CD4-positive, alpha-beta T cell (primary cell): Measurements from ENCODE around the gene OR2B3. TPM values are rescaled to one million over a fixed set of nuclear protein-coding genes. Genes with fewer than 3 reads are reported as not detected.

ENCODE experiments used
- ATAC-seq: fragments of 200-7000 bp; cut with Tn5 transposase; one replicate; pipeline ENCODE4 v1.10.0; 2022; ENCODE audit warnings: mild to moderate bottlenecking; ENCODE audit not compliant: poor library complexity
- CTCF ChIA-PET: fragments of 350-600 bp; sonication (Branson Sonifier 250); formaldehyde crosslinking; loops from one replicate; lab custom pipeline; 2021; ENCODE audit warnings: antibody characterized with exemption, inconsistent platforms; lab: Charles Lee
- POLR2A ChIA-PET: fragments of 350-600 bp; sonication (Branson Sonifier 250); formaldehyde crosslinking; loops from one replicate; lab custom pipeline; 2021; ENCODE audit warnings: antibody characterized with exemption, inconsistent platforms; lab: Charles Lee
- DNase-seq, 14 experiments: peaks; one replicate each; pipeline ENCODE4 v3.0.0-alpha.2; 2013 to 2020; ENCODE audit warnings: mixed read lengths in 2 of 14
- H3K27ac ChIP-seq, 2 donors: one replicate each; pipeline versions ENCODE4 v1.5.1 to v1.7.0; 2013; ENCODE audit warnings: low read length in 2 of 2, low read depth in 1 of 2, mild to moderate bottlenecking in 1 of 2
- H3K27me3 ChIP-seq, 2 experiments: 1 replicate in 1 of 2; 2 replicates in 1 of 2; pipeline versions ENCODE4 v1.6.1 to v1.7.0; 2013; ENCODE audit warnings: low read length in 2 of 2, control low read depth in 1 of 2, mild to moderate bottlenecking in 1 of 2, moderate library complexity in 1 of 2; ENCODE audit not compliant: insufficient read depth in 2 of 2, control insufficient read depth in 1 of 2
- H3K36me3 ChIP-seq: one replicate; pipeline ENCODE4 v1.6.1; 2013; ENCODE audit warnings: low read length, control low read depth; ENCODE audit not compliant: insufficient read depth
- H3K4me1 ChIP-seq: one replicate; pipeline ENCODE4 v1.6.1; 2013; ENCODE audit warnings: low read length, control low read depth; ENCODE audit not compliant: insufficient read depth
- H3K4me3 ChIP-seq: one replicate; pipeline ENCODE4 v1.5.1; 2013; ENCODE audit warnings: mild to moderate bottlenecking, low read length, moderate library complexity
- H3K9me3 ChIP-seq, 2 experiments: 1 replicate in 1 of 2; 2 replicates in 1 of 2; pipeline versions ENCODE4 v1.6.1 to v1.7.0; 2013; ENCODE audit warnings: low read length in 2 of 2, mild to moderate bottlenecking in 2 of 2, control low read depth in 1 of 2, moderate library complexity in 1 of 2; ENCODE audit not compliant: control insufficient read depth in 1 of 2, insufficient read depth in 1 of 2
- H3K27ac Mint-ChIP-seq: one replicate; pipeline ENCODE4 v1.8.0; 2020; ENCODE audit warnings: mixed read lengths
- H3K27me3 Mint-ChIP-seq: one replicate; pipeline ENCODE4 v1.8.0; 2021; ENCODE audit warnings: mixed read lengths
- H3K36me3 Mint-ChIP-seq: one replicate; pipeline ENCODE4 v1.8.0; 2021; ENCODE audit warnings: low read depth, mixed read lengths
- H3K4me1 Mint-ChIP-seq: one replicate; pipeline ENCODE4 v1.8.0; 2021; ENCODE audit warnings: low read depth, mixed read lengths
- H3K4me3 Mint-ChIP-seq: one replicate; pipeline ENCODE4 v1.8.0; 2020; ENCODE audit warnings: mild to moderate bottlenecking, mixed read lengths
- H3K9me3 Mint-ChIP-seq: one replicate; pipeline ENCODE4 v1.8.0; 2020; ENCODE audit warnings: mixed read lengths
- intact Hi-C, 2 experiments: fragments of 100-400 bp; cut with DNase I in 1 of 2; cut with micrococcal nuclease in 1 of 2; formaldehyde crosslinking; loops; one replicate each; pipeline versions ENCODE4 v1.15.1 to v1.9.0; 2023 to 2025; cut with DNase I, micrococcal nuclease
- polyA plus RNA-seq, 2 donors: library from polyadenylated mRNA; unstranded; fragments of 120-200 nt; gene quantifications; one replicate each; pipeline ENCODE4 v1.2.1, GENCODE V29; 2013
- total RNA-seq, 174 experiments: library from RNA in 2 of 174; stranded (reverse) in 2 of 174; gene quantifications; one replicate each; pipeline ENCODE4 v1.2.3 and lab custom pipeline; 2021 to 2026
- TF ChIP-seq, protein P1 (sequence below): fragments of 200-600 bp; IDR thresholded peaks from one replicate; pipeline ENCODE4 v1.8.0; 2022; ENCODE audit warnings: antibody characterized with exemption, mild to moderate bottlenecking

OR2B3 gene, protein sequence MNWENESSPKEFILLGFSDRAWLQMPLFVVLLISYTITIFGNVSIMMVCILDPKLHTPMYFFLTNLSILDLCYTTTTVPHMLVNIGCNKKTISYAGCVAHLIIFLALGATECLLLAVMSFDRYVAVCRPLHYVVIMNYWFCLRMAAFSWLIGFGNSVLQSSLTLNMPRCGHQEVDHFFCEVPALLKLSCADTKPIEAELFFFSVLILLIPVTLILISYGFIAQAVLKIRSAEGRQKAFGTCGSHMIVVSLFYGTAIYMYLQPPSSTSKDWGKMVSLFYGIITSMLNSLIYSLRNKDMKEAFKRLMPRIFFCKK
- total RNA-seq = not detected
- polyA plus RNA-seq (2013, experiment 1 of 2) = not detected
- not detected for polyA plus RNA-seq (2013, experiment 2 of 2)
- 0 reads per million in 172 experiments for total RNA-seq (lab: John Stamatoyannopoulos, UW)

DNA sequence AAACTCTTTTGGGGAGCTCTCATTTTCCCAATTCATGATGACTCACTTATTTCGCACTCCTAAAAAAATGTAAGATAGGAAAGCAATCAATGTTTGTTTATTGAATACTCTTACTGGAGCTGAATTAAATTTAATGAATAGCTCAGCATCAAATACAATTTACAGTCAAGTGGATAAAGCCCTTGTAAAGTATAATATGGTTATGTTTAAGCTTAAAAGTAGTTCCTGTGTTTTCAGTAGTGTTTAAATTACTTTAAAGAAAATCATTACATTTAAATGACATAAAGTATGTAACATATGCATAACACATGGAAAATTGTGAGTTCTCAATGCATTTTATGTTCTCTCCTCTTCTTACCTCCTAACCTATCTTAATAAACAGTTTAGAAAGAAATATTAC, at the start of gene OR2B3:
Gene OR2B3 (minus strand): TSS at position 101 of the 400 bp plus-strand sequence. CDS start 65 bp downstream, at position 36.
- Mint-ChIP-seq H3K36me3 (no peaks in the 10 kb centered on the region), H3K9me3 (no peaks in the 10 kb centered on the region), H3K4me1 (no peaks in the 10 kb centered on the region), H3K27ac (no peak within 1 kb of the TSS), H3K4me3 (no peak within 1 kb of the TSS), H3K27me3 (peaks cover 59% of the 10 kb centered on the region)
- Histone ChIP-seq H3K4me1 (no peaks in the 10 kb centered on the region), H3K27ac (no peak within 1 kb of the TSS), H3K27me3 (peaks cover under 1 to 3% of the 10 kb centered on the region in 2 experiments), H3K36me3 (no peaks in the 10 kb centered on the region), H3K9me3 (no peaks in the 10 kb centered on the region), H3K4me3 (no peak within 1 kb of the TSS)
- ChIA-PET POLR2A (no interaction called here), CTCF (no interaction called here)
- no peak for ATAC-seq
- TF ChIP-seq, protein P1, sequence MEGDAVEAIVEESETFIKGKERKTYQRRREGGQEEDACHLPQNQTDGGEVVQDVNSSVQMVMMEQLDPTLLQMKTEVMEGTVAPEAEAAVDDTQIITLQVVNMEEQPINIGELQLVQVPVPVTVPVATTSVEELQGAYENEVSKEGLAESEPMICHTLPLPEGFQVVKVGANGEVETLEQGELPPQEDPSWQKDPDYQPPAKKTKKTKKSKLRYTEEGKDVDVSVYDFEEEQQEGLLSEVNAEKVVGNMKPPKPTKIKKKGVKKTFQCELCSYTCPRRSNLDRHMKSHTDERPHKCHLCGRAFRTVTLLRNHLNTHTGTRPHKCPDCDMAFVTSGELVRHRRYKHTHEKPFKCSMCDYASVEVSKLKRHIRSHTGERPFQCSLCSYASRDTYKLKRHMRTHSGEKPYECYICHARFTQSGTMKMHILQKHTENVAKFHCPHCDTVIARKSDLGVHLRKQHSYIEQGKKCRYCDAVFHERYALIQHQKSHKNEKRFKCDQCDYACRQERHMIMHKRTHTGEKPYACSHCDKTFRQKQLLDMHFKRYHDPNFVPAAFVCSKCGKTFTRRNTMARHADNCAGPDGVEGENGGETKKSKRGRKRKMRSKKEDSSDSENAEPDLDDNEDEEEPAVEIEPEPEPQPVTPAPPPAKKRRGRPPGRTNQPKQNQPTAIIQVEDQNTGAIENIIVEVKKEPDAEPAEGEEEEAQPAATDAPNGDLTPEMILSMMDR = no peak
- intact Hi-C loops = no loop called here
- no peak for DNase-seq

DNA sequence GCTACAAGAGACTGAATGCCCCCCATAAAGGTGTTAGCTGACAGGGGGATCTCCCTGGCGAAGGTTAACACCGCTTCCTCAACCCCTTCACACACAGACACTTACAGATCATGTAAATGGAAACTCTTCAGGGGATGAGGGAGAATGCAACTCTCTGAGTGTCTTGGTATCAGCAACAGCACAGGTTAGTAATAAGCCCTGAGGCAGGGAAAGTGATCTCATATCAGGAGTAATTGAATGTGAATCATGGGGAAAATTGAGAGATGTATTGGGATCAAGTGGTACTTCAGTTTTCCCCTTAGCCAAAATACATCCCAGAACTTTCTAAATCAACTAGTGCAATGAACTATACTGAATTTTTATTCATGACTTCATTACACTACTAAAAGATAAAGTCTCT, 44.6 kb upstream of the OR2B3 start:
- Histone ChIP-seq H3K27ac (no peak overlapping the region), H3K27me3 (peaks cover 9 to 16% of the 10 kb centered on the region in 2 experiments), H3K4me3 (no peak overlapping the region), H3K4me1 (no peaks in the 10 kb centered on the region), H3K9me3 (peaks cover 0 to 9% of the 10 kb centered on the region in 2 experiments), H3K36me3 (no peaks in the 10 kb centered on the region)
- ChIA-PET POLR2A (no interaction called here), CTCF (no interaction called here)
- DNase-seq (no peak), ATAC-seq (no peak)
- Mint-ChIP-seq H3K4me3 (no peak overlapping the region), H3K27me3 (peaks cover 49% of the 10 kb centered on the region), H3K36me3 (no peaks in the 10 kb centered on the region), H3K9me3 (no peaks in the 10 kb centered on the region), H3K4me1 (no peaks in the 10 kb centered on the region), H3K27ac (no peak overlapping the region)
- TF ChIP-seq, protein P1 = no peak
- intact Hi-C loops = no loop called here

DNA sequence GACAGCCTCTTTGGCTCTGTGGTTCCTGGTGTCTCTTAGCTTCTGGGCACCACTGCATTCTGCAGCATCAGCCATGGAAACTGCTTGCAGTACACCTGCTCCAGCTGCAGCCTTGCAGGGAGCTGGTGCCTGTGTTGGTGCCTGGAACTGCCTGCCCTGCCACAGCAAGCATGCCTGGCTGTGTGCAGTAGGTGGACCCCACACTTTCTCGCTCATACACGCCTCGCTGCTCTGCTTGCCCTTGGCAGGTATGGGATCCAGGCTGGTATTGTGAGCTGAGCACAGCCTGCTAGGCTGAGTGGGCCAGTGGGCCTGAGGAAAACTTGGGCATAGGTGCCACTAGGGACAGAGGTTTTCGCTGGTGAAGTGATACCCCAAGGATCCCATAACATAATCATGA, 43.5 kb upstream of the OR2B3 start:
- no peaks in the 10 kb centered on the region for H3K4me1 Mint-ChIP-seq
- H3K9me3 Mint-ChIP-seq = no peaks in the 10 kb centered on the region
- intact Hi-C loops = no loop called here
- H3K27ac Mint-ChIP-seq = no peak overlapping the region
- H3K27me3 ChIP-seq = peaks cover 2 to 16% of the 10 kb centered on the region in 2 experiments
- peaks cover 49% of the 10 kb centered on the region for H3K27me3 Mint-ChIP-seq
- H3K4me3 ChIP-seq = no peak overlapping the region
- no peak overlapping the region for H3K27ac ChIP-seq
- H3K36me3 Mint-ChIP-seq = no peaks in the 10 kb centered on the region
- no peaks in the 10 kb centered on the region for H3K36me3 ChIP-seq
- H3K9me3 ChIP-seq = peaks cover 0 to 9% of the 10 kb centered on the region in 2 experiments
- ChIA-PET POLR2A (no interaction called here), CTCF (no interaction called here)
- TF ChIP-seq, protein P1 = no peak
- DNase-seq = no peak
- no peak overlapping the region for H3K4me3 Mint-ChIP-seq
- no peaks in the 10 kb centered on the region for H3K4me1 ChIP-seq
- ATAC-seq = no peak
